Measurements from ENCODE around the gene LHFPL3.
"Not testable (repeated sequence)": the region's sequence is repeated elsewhere in the genome, so short reads cannot be mapped to it uniquely, and the experiment has no call there.

The LHFPL3 gene

DNA sequence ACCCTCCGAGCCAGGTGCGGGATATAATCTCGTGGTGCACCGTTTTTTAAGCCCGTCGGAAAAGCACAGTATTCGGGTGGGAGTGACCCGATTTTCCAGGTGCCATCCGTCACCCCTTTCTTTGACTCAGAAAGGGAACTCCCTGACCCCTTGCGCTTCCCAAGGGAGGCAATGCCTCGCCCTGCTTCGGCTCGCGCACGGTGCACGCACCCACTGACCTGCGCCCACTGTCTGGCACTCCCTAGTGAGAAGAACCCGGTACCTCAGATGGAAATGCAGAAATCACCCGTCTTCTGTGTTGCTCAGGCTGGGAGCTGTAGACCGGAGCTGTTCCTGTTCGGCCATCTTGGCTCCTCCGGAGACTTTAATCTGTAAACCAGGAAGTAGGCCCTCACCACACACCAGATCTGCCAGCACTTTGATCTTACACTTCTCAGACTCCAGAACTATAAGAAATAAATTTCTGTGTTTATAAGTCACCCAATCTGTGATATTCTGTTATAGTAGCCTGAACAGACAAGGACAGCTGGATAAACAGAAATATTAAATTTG lies 235.0 kb downstream of the LHFPL3 start:
- in situ Hi-C loops (cut with HindIII; ENCODE audit: low sequenced_read_pairs), result not testable (repeated sequence)

GRCh38 chr7:104569751-104570150 lies 241.3 kb downstream of the LHFPL3 start:
- in situ Hi-C loops (cut with HindIII; ENCODE audit: low sequenced_read_pairs), result no loop called here

DNA sequence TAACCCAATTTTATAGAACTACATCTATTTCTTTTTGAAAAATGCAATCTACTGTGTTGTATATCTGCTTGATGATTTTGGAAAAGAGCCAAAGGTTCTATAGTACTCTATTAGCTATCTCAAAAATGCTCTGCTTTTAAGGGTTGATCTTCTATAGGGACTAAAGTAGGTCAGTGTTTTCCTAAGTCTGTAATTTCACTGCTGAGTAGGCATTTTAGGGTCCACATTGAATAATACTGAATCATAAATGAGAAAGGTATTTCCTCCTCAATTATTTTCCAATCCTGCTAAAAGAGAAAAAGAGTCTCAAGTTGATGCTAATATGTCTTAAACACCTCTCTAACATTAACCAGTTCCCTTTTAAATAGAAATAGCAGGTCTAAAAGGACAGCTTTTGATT lies 244.2 kb downstream of the LHFPL3 start:
- in situ Hi-C loops (cut with HindIII; ENCODE audit: low sequenced_read_pairs), result no loop called here

DNA sequence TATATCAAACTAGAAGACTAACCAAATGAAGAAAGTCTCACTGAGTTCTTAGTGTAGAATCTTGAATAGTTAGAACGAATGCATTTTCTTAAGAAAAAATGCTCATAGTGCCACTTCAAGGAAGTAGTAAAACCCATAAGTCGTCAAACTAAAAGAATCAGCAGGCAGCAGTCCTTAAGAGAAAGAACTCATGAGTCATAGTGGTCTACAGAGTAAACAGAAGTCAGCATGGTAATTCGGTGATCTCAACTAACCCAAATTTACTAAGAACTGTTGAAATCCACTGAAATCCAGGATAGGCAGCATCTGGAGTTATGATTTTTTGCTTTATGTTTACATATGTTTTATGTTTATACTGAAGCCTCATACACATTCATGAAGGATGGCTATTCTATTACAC lies 256.2 kb downstream of the LHFPL3 start:
- in situ Hi-C loops (cut with HindIII; ENCODE audit: low sequenced_read_pairs), result no loop called here

DNA sequence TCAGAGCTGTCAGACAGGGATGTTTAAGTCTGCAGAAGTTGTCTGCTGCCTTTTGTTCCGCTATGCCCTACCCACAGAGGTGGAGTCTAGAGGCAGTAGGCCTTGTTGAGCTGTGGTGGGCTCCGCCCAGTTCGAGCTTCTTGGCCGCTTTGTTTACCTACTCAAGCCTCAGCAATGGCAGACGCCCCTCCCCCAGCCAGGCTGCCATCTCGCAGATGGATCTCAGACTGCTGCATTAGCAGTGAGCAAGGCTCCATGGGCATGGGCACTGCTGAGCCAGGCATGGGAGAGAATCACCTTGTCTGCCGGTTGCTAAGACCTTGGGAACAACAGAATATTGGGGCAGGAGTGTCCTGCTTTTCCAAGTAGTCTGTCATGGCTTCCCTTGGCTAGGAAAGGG lies 267.2 kb downstream of the LHFPL3 start:
- in situ Hi-C loops (cut with HindIII; ENCODE audit: low sequenced_read_pairs), result not testable (repeated sequence)

DNA sequence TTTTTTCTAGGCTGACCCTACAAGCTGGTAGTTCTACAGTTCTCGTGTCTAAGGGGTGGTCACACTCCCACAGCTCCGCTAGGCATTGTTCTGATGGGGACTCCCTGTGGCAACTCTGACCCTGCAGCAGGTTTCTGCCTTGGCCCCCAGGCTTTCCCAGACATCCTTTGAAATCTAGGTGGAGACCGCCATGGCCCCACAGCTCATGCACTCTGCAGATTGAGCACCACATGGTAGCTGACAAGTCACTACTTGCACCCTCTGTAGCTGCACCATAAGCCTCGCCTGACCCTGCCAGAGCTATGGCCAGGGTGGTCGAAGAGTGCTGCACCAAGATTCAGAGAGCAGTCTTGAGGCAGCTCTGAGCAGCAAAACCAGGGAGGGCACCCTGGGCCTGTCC lies 275.6 kb downstream of the LHFPL3 start:
- in situ Hi-C loops (cut with HindIII; ENCODE audit: low sequenced_read_pairs), result no loop called here

- in situ Hi-C loops (cut with HindIII; ENCODE audit: low sequenced_read_pairs), result no loop called here
These were observed 276.3 kb downstream of the LHFPL3 start for GRCh38 chr7:104604706-104605105.

GRCh38 chr7:104621321-104621720 lies 292.9 kb downstream of the LHFPL3 start:
- in situ Hi-C loops (cut with HindIII; ENCODE audit: low sequenced_read_pairs), result no loop called here

DNA sequence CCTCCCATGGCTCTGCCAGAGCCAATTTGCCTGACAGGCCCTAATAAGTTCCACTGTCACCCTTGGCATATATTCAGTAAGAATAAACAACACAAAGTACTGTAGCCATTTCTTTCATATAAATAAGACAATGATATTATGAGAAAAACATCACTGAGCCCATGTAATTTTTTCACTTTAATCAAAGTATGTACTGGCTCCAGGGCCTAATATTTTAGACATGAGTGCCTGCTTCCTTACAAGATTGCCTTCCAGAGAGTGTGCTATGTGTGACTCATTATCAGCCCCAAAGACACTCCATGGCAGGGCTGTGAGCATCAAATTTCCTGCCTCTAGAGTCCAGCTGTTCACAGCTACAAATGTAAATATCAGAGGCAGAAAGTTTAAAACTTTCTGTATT lies 297.6 kb downstream of the LHFPL3 start:
- in situ Hi-C loops (cut with HindIII; ENCODE audit: low sequenced_read_pairs), result no loop called here

GRCh38 chr7:104627516-104627915 lies 299.1 kb downstream of the LHFPL3 start:
- in situ Hi-C loops (cut with HindIII; ENCODE audit: low sequenced_read_pairs), result no loop called here

- in situ Hi-C loops (cut with HindIII; ENCODE audit: low sequenced_read_pairs), result no loop called here
These were observed 299.6 kb downstream of the LHFPL3 start for GRCh38 chr7:104628017-104628416.

DNA sequence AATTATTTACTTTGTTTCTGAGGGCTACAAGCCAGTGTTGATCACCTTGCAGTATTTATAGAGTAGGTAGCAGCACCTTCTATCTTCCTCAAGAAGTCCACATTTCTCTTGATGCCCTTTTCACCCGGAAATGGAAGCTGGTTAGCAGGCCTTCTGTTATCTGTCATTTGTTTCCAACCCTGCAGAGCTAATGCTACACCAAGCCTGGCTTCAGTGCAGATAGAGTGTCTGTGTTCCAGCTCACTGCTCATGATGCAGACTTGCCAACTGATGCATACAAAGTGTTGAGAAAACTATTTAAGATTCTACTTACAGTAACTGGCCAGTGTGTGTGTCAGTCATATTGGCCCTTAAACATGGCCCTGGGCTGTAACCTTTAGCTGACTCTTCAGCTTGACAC lies 301.0 kb downstream of the LHFPL3 start:
- in situ Hi-C loops (cut with HindIII; ENCODE audit: low sequenced_read_pairs), result no loop called here

- in situ Hi-C loops (cut with HindIII; ENCODE audit: low sequenced_read_pairs), result no loop called here
These were observed 312.1 kb downstream of the LHFPL3 start for GRCh38 chr7:104640506-104640905.

DNA sequence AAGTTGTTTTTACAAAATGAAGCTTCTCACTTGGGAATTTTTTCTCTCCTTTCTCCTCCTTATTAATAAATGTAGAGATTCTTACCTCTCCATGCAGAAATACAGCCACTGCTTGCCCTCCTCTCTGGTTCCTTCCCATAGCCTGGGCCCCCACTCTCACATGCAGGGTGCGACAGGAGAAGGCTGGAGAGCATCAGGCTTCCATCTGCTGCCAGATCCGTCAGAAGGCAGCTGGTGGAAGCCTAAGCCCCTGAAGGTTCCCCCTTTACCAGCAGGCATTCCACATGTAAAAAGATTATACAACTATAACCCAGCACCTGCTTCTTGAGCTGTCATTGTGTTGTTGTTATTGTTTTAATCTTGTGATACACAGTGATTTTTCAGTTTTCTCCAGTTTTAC lies 314.2 kb downstream of the LHFPL3 start:
- in situ Hi-C loops (cut with HindIII; ENCODE audit: low sequenced_read_pairs), result no loop called here

DNA sequence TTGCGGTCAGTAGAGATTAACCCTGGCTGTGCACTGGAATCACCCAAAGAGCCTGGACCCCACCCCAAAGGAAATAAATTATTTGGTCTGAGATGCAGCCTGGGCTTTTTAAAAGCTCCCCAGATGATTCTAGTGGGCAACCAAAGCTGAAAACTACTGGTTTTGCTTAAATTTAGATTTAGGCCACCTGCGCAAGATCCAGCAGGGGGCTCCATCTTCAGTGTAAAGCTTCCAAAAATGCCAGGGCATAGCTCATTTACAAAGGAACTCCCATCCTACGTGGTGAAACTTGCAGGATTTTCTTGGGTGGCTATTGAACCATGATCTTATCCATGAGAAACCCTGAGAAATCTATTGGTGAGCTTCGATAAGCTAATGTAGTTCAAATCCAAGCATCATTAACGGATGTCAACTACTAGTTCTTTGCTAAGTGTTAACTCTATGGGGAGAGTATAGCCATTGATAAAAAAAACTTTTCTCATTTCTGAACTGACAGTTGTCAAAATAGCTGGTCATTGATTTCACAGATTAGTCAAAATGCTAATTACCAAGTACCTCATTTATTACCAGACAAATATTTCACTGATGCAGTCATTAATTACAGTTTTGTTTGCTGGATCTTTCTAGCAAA lies 315.3 kb downstream of the LHFPL3 start:
- in situ Hi-C loops (cut with HindIII; ENCODE audit: low sequenced_read_pairs), result no loop called here

GRCh38 chr7:104650991-104651640 lies 322.7 kb downstream of the LHFPL3 start:
- in situ Hi-C loops (cut with HindIII; ENCODE audit: low sequenced_read_pairs), result no loop called here

GRCh38 chr7:104652434-104652833 lies 324.0 kb downstream of the LHFPL3 start:
- in situ Hi-C loops (cut with HindIII; ENCODE audit: low sequenced_read_pairs), result no loop called here

DNA sequence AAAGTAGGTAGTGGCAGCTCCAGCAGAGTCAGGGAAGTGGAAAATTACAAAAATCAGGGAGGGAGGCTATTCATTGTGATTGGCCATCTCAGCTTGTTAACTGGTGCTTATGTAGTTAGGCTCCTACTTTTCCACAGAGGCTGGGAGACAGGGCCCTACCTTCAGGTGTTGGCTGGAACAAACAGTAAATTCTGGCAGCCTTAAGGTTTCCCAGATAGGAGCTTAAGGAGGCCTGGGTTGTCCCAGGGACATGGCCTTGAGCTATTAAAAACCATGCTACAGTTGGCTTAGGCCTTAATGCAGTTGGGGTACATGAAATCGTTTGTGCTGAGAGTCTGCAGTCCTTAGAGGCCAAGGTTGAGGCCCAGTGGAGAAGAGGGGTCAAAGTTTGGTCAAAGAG lies 324.5 kb downstream of the LHFPL3 start:
- in situ Hi-C loops (cut with HindIII; ENCODE audit: low sequenced_read_pairs), result no loop called here

DNA sequence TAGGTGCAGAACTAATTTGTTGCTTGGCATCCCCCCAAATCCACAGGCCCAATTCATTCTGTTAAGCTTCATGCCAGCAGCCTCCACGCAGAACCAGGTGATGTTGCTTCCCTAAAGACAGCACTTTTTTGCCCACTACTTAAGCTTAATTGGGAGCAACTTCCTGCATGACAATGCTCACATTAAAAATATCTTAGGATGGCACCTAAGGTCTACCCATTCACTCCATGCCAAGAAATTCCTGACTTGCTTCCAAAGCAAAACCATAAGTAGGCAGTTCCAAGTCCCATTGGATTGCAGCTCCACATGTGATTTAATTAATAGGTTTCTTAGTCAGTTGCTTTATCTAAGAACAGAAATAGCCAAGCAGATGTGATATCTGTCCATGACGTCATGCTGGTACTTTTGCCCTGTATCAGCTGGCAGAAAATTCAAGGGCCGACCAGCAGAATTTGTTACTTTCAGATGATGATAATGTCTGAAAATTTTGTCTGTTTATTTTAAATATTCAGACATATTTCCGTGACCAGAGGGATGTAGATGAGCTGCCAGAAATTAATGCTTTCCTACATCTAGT lies 325.5 kb downstream of the LHFPL3 start:
- in situ Hi-C loops (cut with HindIII; ENCODE audit: low sequenced_read_pairs), result no loop called here

DNA sequence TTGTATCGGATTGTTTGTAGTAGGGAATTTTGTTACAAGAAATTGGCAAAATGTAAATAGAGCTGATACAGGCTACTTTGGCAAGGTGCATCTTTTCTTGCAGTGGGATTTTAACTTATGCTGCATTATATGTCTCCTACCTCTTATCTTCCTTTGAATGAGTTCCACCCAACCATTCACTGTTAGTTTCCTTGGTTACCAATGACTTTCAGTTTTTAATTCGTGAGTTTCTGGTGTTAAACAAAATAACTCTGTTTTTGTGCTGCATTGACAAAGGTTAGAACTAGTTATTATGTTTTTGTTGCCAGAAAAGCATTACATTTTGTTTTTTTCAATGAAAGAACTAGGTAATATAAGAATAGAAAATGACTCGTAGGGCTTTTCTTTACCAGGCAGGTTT lies 327.2 kb downstream of the LHFPL3 start:
- in situ Hi-C loops (cut with HindIII; ENCODE audit: low sequenced_read_pairs), result no loop called here

DNA sequence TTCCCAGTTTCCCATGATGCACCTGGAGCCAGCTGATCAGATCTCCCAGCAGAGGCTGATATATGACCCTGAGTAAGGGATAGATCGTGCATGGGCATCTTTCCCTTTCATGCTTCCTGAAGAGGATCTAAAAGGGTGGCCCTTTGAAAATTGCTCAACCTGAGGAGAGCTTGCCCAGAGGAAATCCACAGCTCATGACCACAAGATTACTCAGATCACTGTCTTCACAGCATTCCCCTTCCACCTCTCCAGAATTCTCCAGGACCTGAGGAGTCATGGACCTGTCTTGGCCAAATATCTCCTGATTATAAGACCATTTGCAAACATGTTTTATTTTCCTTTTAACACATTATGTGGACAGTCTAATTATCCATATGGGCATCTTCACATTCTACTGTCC lies 328.1 kb downstream of the LHFPL3 start:
- in situ Hi-C loops (cut with HindIII; ENCODE audit: low sequenced_read_pairs), result no loop called here

GRCh38 chr7:104657134-104657533 lies 328.7 kb downstream of the LHFPL3 start:
- in situ Hi-C loops (cut with HindIII; ENCODE audit: low sequenced_read_pairs), result no loop called here

Measured in endothelial cell of hepatic sinusoid (primary cell).